ENCODE data around the gene AKAP6. TPM values are rescaled to one million over a fixed set of nuclear protein-coding genes. Genes with fewer than 3 reads are reported as not detected.

The AKAP6 gene
- total RNA-seq, 2 donors from 2014 or later: 3.6 to 9.9 TPM

DNA sequence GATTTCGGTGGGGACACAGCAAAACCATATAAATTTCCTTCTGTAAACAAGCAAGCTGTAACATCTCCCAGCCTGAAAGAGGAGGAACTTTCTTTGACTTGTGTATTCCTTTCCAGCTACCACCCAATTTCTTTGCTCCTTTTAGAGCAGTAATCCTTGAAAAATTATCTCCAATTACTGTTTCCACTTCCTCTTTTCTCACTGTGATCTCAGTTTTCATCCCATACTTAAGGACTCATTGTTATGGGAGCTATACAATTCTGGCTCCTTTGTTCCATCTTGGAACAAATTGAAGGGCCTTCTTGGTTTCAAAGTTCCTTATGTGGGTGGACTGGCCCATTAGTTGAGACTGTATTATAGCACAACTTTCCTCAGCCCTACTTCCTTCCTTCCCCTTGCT is 152.6 kb downstream of the AKAP6 start:
- TF ChIP-seq, protein P1, sequence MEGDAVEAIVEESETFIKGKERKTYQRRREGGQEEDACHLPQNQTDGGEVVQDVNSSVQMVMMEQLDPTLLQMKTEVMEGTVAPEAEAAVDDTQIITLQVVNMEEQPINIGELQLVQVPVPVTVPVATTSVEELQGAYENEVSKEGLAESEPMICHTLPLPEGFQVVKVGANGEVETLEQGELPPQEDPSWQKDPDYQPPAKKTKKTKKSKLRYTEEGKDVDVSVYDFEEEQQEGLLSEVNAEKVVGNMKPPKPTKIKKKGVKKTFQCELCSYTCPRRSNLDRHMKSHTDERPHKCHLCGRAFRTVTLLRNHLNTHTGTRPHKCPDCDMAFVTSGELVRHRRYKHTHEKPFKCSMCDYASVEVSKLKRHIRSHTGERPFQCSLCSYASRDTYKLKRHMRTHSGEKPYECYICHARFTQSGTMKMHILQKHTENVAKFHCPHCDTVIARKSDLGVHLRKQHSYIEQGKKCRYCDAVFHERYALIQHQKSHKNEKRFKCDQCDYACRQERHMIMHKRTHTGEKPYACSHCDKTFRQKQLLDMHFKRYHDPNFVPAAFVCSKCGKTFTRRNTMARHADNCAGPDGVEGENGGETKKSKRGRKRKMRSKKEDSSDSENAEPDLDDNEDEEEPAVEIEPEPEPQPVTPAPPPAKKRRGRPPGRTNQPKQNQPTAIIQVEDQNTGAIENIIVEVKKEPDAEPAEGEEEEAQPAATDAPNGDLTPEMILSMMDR (IDR thresholded peaks at IDR 0.05): no peak
- no peak for TF ChIP-seq POLR2A (IDR thresholded peaks at IDR 0.05)
- H3K4me3 ChIP-seq: no peak overlapping the region
- no peaks in the 10 kb centered on the region for H3K4me1 ChIP-seq (replicated peaks)
- DNase-seq (ENCODE audit: low spot score): no peak
- H3K36me3 ChIP-seq: no peaks in the 10 kb centered on the region
- no peaks in the 10 kb centered on the region for H3K9me3 ChIP-seq
- intact Hi-C loops (cut with DNase I): no loop called here
- H3K27me3 ChIP-seq (replicated peaks; ENCODE audit: insufficient read depth): no peaks in the 10 kb centered on the region
- no peak overlapping the region for H3K27ac ChIP-seq
- 4% methylated on average over 1 of the region's 1 CpG for WGBS

DNA sequence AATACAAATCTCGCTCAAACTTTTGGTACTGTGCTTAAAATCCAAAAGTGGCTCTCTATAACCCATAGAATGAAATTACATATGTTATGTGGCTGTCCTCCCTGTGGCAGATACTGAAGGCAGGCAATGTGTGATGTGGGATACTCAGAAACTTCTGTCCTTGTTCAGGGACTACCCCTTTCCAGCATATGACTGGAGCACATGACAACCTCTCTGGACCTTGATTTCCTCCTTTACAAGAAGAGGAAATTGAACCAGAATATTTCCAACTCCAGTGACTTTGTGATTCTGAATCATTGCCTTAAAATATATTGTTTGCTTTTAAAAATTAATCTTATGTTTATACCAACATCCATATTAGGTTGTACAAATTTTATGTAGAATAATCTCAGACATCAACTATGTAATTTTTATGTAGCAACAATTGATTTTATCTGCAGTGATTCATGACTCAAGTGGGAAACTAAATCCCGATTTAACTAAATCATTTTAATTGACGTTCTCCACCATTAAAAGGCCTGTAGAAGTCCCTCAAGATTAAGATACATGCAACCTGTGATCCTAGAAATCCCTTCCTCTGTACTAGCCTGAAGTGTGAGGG is 162.4 kb downstream of the AKAP6 start:
- Histone ChIP-seq H3K36me3 (no peaks in the 10 kb centered on the region), H3K27ac (no peak overlapping the region), H3K9me3 (no peaks in the 10 kb centered on the region), H3K27me3 (replicated peaks; ENCODE audit: insufficient read depth) (no peaks in the 10 kb centered on the region), H3K4me1 (replicated peaks) (no peaks in the 10 kb centered on the region), H3K4me3 (no peak overlapping the region)
- intact Hi-C loops (cut with DNase I): no loop called here
- TF ChIP-seq POLR2AphosphoS5 (IDR thresholded peaks at IDR 0.05) (no peak), POLR2A (IDR thresholded peaks at IDR 0.05) (no peak)
- TF ChIP-seq, protein P1 (IDR thresholded peaks at IDR 0.05): no peak
- no peak for DNase-seq (ENCODE audit: low spot score)
- 72% methylated on average over 3 of the region's 3 CpGs for WGBS

DNA sequence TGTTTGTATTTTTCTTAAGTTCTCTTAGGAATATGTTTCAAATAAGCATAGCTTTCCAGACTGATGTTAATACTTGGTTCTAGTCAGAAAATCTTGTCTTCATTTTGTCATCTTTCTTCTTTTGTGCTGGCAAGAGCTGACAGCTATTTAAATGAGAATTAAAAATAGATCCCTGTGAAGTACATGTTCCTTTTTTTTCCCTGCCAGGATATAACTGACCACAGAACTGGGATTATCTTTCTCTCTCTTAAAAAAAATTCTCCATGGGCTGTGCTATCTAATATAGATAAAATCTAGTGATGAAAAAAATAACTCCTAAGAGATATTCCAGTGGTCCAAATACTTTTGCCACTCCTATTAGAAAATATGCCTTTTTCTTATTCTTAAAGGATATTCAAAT is 163.4 kb downstream of the AKAP6 start:
- intact Hi-C loops (cut with DNase I): no loop called here
- H3K36me3 ChIP-seq: no peaks in the 10 kb centered on the region
- no peak overlapping the region for H3K27ac ChIP-seq
- no peaks in the 10 kb centered on the region for H3K4me1 ChIP-seq (replicated peaks)
- H3K9me3 ChIP-seq: no peaks in the 10 kb centered on the region
- TF ChIP-seq POLR2A (IDR thresholded peaks at IDR 0.05) (no peak), POLR2AphosphoS5 (IDR thresholded peaks at IDR 0.05) (no peak)
- TF ChIP-seq, protein P1 (IDR thresholded peaks at IDR 0.05): no peak
- H3K4me3 ChIP-seq: no peak overlapping the region
- H3K27me3 ChIP-seq (replicated peaks; ENCODE audit: insufficient read depth): no peaks in the 10 kb centered on the region
- DNase-seq (ENCODE audit: low spot score): no peak

DNA sequence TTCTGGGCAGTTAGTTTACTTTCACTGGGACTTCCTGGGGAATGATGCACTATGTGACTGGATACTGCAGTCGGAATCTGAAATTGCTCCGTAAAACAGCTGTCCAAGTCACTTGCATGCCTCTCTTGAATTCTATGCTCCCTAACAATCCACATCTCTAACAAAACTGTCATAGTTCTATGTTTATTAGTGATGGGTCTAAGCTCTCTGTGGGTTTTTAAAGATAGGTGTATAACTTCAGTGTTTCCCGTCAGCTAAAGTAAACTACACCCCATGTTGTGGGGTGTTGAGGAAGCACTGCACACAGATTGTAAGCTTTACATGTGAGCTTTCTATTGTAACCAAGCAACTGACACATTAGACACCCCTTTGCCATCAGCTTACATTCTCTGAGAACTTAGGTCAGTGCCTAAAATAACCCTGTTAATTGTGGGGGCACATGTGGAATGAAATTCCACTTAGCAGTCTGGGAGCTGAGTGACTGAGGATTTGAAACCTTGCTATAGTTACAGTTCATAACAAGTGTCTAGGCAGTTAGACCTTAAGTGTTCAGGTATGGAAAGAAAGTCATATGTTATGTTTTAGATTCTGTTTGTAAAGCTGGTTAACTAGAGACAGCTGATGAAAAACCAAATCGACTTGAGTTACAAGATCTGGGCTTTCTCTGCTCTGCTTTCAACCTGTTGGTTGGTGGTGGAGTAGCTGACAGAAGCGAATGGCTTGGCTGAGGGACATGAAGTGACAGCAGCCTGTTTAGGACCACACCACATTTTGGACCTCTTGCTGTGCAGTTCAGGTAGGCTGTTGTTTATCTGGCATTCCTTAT is 165.7 kb downstream of the AKAP6 start:
- no peak for DNase-seq (ENCODE audit: low spot score)

More for the DNA sequence above, 165.7 kb downstream of the AKAP6 start:
- H3K36me3 ChIP-seq: no peaks in the 10 kb centered on the region
- WGBS: 58% methylated on average over 5 of the region's 5 CpGs
- no peaks in the 10 kb centered on the region for H3K4me1 ChIP-seq (replicated peaks)
- intact Hi-C loops (cut with DNase I): no loop called here
- H3K4me3 ChIP-seq: no peak overlapping the region
- H3K9me3 ChIP-seq: no peaks in the 10 kb centered on the region
- H3K27ac ChIP-seq: no peak overlapping the region
- H3K27me3 ChIP-seq (replicated peaks; ENCODE audit: insufficient read depth): no peaks in the 10 kb centered on the region
- no peak for TF ChIP-seq POLR2A (IDR thresholded peaks at IDR 0.05)
- TF ChIP-seq, protein P1 (IDR thresholded peaks at IDR 0.05): no peak
- no peak for TF ChIP-seq POLR2AphosphoS5 (IDR thresholded peaks at IDR 0.05)
